ENCODE measurements around the gene PGAP6. TPM values are rescaled to one million over a fixed set of nuclear protein-coding genes. Genes with fewer than 3 reads are reported as not detected.

The PGAP6 gene
- total and polyA plus RNA-seq, 2 of the 13 experiments (the other 11 are each of a cell fraction or from before 2014, with no cell fraction given): 52.7 to 136 TPM

DNA sequence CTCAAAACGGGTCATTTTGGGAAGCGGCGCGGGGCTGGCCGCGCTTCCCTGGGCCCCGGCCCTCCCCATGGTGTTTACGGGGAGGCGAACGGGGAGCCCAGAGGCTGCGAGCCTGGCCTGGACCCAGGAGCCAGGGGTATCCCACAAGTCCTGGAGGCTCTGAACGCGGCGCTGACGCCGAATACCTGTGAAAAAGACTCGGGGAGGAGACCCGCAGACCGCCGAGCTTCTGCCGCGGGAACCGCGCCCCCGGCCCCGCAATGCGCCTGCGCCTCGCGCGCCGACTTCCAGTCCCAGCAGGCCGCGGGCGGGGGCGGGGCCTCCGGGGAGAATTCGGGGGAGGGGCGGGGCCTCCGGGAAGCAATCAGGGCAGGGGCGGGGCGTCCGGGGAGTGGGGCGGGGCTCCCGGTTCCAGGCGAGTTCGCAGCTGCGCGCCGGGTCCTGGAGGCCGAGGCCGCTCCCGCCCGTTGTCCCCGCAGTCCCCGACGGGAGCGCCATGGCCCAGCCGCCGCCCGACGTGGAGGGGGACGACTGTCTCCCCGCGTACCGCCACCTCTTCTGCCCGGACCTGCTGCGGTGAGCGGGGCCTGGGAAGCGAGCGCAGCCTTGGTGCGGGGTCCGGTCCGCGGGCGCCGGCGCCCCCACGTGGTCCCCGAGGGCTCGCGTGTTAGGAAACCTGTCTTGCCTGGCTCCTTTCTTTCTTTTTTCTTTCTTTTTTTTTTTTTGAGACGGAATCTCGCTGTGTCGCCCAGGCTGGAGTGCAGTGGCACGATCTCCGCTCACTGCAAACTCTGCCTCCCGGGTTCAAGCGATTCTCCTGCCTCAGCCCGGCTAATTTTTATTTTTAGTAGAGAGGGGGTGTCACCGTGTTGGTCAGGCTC lies 19.9 kb upstream of the PGAP6 start, which contains the start of gene DECR2 (continued):
- TF ChIP-seq, protein P1, sequence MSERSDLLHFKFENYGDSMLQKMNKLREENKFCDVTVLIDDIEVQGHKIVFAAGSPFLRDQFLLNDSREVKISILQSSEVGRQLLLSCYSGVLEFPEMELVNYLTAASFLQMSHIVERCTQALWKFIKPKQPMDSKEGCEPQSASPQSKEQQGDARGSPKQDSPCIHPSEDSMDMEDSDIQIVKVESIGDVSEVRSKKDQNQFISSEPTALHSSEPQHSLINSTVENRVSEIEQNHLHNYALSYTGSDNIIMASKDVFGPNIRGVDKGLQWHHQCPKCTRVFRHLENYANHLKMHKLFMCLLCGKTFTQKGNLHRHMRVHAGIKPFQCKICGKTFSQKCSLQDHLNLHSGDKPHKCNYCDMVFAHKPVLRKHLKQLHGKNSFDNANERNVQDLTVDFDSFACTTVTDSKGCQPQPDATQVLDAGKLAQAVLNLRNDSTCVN (CRISPR knock-in tag; IDR thresholded peaks at IDR 0.05; ENCODE audit: borderline replicate concordance): peak; percentile 38; the same call in 1 of the 2 replicates
- TF ChIP-seq TAF1 (CRISPR knock-in tag; IDR thresholded peaks at IDR 0.05): peak; percentile 82
- no peak for TF ChIP-seq SOX6 (IDR thresholded peaks at IDR 0.05)
- 0 out of 2 replicates have a peak, but pooled peaks have one; percentile 18 for TF ChIP-seq SOX6 (CRISPR knock-in tag; IDR thresholded peaks at IDR 0.05)
- no peak for TF ChIP-seq MTA1 (CRISPR knock-in tag; IDR thresholded peaks at IDR 0.05; ENCODE audit: borderline replicate concordance)

DNA sequence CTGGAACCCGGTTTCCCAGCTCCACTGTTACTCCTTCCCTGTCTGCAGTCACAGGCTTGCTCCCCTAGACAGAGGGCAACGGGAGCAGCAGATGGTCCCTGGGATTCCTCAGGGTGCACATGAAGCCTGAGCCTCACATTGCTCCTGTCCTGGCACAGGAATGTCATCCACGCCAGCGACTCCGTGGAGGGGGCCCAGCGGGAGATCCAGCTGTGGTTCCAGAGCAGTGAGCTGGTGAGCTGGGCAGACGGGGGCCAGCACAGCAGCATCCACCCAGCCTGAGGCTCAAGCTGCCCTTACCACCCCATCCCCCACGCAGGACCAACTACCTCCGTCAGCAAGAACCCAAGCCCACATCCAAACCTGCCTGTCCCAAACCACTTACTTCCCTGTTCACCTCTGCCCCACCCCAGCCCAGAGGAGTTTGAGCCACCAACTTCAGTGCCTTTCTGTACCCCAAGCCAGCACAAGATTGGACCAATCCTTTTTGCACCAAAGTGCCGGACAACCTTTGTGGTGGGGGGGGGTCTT lies 18.3 kb upstream of the PGAP6 start:
- Histone ChIP-seq H3K4me2 (ENCODE audit: low read depth, low read length) (peak overlapping the region; percentile 69; the same call in 1 of the 2 replicates), H3K27ac (ENCODE audit: extremely low read length, insufficient read depth, low read length) (peak overlapping the region; percentile 16), H3K79me2 (ENCODE audit: insufficient read depth, low read length) (peaks cover 19% of the 10 kb centered on the region), H3K9me3 (ENCODE audit: low read length) (no peaks in the 10 kb centered on the region), H4K20me1 (ENCODE audit: insufficient read depth, low read length) (no peaks in the 10 kb centered on the region), H3K9ac (ENCODE audit: insufficient read depth, low read depth, low read length) (no peak overlapping the region), H3K27me3 (ENCODE audit: control insufficient read depth in 1 of 2, insufficient read depth in 2 of 2, low read length in 2 of 2) (no peaks in the 10 kb centered on the region), H2AFZ (ENCODE audit: low read length) (no peak overlapping the region), H3K36me3 (replicated peaks in 1 of 2; ENCODE audit: control insufficient read depth in 1 of 2, insufficient read depth in 2 of 2, low read length in 2 of 2) (peaks cover 0 to 4% of the 10 kb centered on the region in 2 experiments; a peak in 2 of 5 replicates), H3K4me1 (ENCODE audit: insufficient read depth, low read length) (peaks cover 61% of the 10 kb centered on the region), H3K4me3 (replicated peaks in 1 of 3; ENCODE audit: insufficient read depth in 1 of 3, low read depth in 2 of 3, low read length in 3 of 3) (no peak overlapping the region)
- DNase-seq (ENCODE audit: low spot score): no peak
- POLR2A ChIA-PET: interaction anchor here (1.0 to 1.4 kb wide), 3 partner anchors 19 to 167 kb away, joined by 3 to 4 read pairs (median 4); partner anchors contain the start of gene NHLRC4
- in situ Hi-C loops (cut with HindIII; ENCODE audit: extremely low pct_ligation_motif_present, low pct_unique_long_range_greater_than_20kb) (no loop called here), intact Hi-C loops (cut with micrococcal nuclease; ENCODE audit: unreplicated experiment) (no loop called here)
- no peak for ATAC-seq
- BruUV-seq (replicated peaks): no TSS peak
- CTCF ChIA-PET (ENCODE audit: low intra/inter-chr PET ratio, low total read pairs): no interaction called here
- 96% methylated on average over 9 of the region's 10 CpGs for WGBS (ENCODE audit: low lambda C conversion rate)
- TF ChIP-seq PHF20 (CRISPR knock-in tag; IDR thresholded peaks at IDR 0.05) (no peak), POLR2A (IDR thresholded peaks at IDR 0.05; ENCODE audit: insufficient read depth in 1 of 2, low read depth in 2 of 2, low read length in 2 of 2) (0 out of 4 replicates have a peak, but pooled peaks of 1 of the 2 experiments have one; percentile 32), ZSCAN25 (CRISPR knock-in tag; IDR thresholded peaks at IDR 0.05) (no peak)
- TF ChIP-seq, protein P2, sequence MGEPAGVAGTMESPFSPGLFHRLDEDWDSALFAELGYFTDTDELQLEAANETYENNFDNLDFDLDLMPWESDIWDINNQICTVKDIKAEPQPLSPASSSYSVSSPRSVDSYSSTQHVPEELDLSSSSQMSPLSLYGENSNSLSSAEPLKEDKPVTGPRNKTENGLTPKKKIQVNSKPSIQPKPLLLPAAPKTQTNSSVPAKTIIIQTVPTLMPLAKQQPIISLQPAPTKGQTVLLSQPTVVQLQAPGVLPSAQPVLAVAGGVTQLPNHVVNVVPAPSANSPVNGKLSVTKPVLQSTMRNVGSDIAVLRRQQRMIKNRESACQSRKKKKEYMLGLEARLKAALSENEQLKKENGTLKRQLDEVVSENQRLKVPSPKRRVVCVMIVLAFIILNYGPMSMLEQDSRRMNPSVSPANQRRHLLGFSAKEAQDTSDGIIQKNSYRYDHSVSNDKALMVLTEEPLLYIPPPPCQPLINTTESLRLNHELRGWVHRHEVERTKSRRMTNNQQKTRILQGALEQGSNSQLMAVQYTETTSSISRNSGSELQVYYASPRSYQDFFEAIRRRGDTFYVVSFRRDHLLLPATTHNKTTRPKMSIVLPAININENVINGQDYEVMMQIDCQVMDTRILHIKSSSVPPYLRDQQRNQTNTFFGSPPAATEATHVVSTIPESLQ (CRISPR knock-in tag; conservative IDR thresholded peaks at IDR 0.05): no peak
- FAIRE-seq: no peak
